Uterus (tissue), 2 donors: ENCODE data around the gene TTC39B.

Experiments
- CTCF ChIP-seq, 4 experiments: fragments of 200-600 bp in 2 of 4; fragments of 450-650 bp in 2 of 4; sonication (generic) in 2 of 4; IDR thresholded peaks; one replicate each; pipeline ENCODE4 v1.5.1; 2016 to 2019; ENCODE audit warnings: antibody characterized with exemption in 4 of 4, mild to moderate bottlenecking in 2 of 4, moderate library complexity in 1 of 4
- POLR2A ChIP-seq, 2 donors: fragments of 450-650 bp; IDR thresholded peaks; one replicate each; pipeline ENCODE4 v1.6.1; 2016; ENCODE audit warnings: antibody characterized with exemption in 2 of 2, mild to moderate bottlenecking in 1 of 2, moderate library complexity in 1 of 2

- TF ChIP-seq POLR2A (IDR thresholded peaks at IDR 0.05), result no peak
- TF ChIP-seq CTCF (IDR thresholded peaks at IDR 0.05), result no peak
Measured at GRCh38 chr9:15131094-15131493, 175.9 kb downstream of the TTC39B start.
